CD4-positive, alpha-beta T cell treated with Interleukin-12 subunit alpha and Interleukin-12 subunit beta, for 1 hour (primary cell): Measurements from ENCODE around the gene PRAMEF13.
"Not testable (repeated sequence)": the region's sequence is repeated elsewhere in the genome, so short reads cannot be mapped to it uniquely, and the experiment has no call there.

Experiments used
- DNase-seq: peaks from one replicate; pipeline ENCODE4 v3.0.0-alpha.2; 2020

PRAMEF13 gene

GRCh38 chr1:13201309-13201708 is at the start of gene PRAMEF13:
PRAMEF13 (minus strand) TSS chr1:13201409; CDS start chr1:13199589, 1,820 bp downstream.
- not testable (repeated sequence) for DNase-seq

GRCh38 chr1:13247122-13247521 is 45.9 kb upstream of the PRAMEF13 start:
- not testable (repeated sequence) for DNase-seq

GRCh38 chr1:13246554-13246871 is 45.3 kb upstream of the PRAMEF13 start:
- DNase-seq = not testable (repeated sequence)

- not testable (repeated sequence) for DNase-seq
These were observed 44.8 kb upstream of the PRAMEF13 start for GRCh38 chr1:13245841-13246553.

DNA sequence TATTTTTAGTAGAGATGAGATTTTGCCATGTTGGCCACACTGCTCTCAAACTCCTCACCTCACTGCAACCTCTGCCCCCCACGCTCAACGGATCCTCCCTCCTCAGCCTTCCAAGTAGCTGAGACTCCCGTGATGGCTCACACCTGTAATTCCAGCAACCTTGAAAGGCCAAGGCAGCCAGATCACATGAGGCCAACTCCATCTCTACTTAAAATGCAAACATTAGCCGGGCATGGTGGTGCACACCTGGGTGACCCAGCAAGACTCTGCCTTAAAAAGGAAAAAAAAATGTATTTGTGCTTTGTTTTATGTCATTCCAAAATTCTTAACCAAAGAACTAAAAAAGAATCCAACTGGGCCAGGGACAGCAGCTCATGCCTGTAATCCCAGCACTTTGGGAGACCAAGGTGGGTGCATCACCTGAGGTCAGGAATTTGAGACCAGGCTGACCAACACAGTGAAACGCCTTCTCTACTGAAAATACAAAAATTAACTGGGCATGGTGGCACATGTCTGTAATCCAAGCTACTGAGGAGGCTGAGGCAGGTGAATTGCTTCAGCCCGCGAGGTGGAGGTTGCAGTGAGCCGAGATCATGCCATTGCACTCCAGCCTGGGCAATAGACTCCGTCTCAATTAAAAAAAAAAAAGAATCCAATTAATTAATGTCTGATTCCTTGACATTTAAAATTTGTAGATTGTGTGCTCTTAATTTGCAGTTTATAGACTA is 42.5 kb upstream of the PRAMEF13 start:
- not testable (repeated sequence) for DNase-seq

DNA sequence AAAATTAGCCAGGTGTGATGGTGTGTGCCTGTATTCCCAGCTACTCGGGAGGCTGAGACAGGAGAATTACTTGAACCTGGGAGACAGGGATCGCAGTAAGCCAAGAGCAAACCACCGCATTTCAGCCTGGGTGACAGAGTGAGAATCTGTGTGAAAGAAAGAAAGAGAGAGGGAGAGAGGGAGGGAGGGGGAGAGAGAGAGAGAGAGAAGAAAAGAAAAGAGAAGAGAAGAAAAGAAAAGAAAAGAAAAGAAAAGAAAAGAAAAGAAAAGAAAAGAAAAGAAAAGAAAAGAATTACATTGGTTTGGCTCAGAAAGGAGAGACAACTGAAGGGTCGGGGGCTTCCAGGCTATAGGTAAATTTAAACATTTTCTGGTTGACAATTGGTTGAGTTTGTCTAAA is 38.4 kb upstream of the PRAMEF13 start:
- DNase-seq = not testable (repeated sequence)

GRCh38 chr1:13237572-13237971 is 36.4 kb upstream of the PRAMEF13 start:
- DNase-seq = not testable (repeated sequence)

- DNase-seq = not testable (repeated sequence)
These were observed 32.8 kb upstream of the PRAMEF13 start for GRCh38 chr1:13234057-13234456.

DNA sequence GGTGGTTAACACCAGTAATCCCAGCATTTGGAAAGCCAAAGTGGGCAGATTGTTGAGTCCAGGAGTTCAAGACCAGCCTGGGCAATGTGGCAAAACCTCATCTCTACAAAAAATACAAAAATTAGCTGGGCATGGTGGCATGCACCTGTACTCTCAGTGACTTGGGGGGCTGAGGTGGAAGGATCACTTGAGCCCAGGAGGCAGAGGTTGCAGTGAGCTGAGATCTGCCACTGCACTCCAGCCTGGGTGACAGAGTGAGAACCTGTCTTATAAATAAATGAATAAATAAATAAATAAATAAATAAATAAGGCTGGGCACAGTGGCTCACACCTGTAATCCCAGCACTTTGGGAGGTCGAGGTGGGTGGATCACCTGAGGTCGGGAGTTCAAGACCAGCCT is 30.8 kb upstream of the PRAMEF13 start:
- not testable (repeated sequence) for DNase-seq

GRCh38 chr1:13231061-13231750 is 30.0 kb upstream of the PRAMEF13 start:
- not testable (repeated sequence) for DNase-seq

DNA sequence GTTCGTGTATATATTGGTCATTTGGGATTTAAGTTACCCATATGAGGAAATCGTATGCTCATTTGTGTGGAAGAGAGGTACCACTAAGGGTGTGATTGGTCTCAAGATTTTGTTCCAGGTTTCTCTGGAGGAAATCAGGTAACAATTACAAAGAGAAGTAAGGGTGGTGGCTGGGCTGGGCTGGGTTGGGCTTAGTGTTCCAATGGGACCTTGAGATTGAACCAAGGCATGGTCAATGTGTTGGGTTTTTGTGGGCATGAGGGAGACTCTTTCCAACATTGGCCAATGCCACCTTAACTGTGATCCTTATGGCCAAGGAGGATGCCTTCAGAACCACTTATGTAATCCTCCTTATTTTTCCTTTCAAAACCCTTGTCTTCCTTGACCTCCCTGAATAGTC is 29.4 kb upstream of the PRAMEF13 start:
- not testable (repeated sequence) for DNase-seq

GRCh38 chr1:13230096-13230495 is 28.9 kb upstream of the PRAMEF13 start:
- not testable (repeated sequence) for DNase-seq

- DNase-seq = peak; percentile 20
These were observed 27.2 kb upstream of the PRAMEF13 start for GRCh38 chr1:13228343-13228781.

DNA sequence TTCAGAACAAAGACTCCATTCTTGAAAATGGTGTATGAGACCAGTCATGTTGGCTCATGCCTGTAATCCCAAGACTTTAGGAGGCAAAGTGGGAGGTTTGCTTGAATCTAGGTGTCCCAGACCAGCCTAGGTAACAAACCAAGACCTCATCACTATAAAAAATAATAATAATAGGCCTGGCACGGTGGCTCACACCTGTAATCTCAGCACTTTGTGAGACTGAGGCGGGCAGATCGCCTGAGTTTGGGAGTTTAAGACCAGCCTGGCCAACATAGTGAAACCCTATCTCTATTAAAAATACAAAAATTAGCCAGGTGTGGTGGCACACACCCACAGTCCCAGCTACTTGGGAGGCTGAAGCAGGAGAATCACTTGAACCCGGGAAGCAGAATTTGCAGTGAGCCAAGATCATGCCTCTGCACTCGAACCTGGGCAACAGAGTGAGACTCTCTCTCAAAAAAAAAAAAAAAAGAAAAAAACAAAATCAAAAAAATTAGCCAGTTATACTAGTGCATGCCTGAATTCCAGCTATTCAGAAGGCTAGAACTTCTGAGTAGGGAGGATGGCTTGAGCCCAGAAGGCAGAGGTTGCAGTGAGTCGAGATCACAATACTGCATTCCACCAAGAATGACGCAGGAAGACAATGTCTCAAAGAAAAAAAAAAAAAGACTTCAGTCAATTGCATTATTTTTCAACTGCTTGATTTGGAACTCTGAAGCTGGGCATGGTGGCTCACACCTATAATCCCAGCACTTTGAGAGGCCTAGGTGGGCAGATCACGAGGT is 26.3 kb upstream of the PRAMEF13 start:
- DNase-seq = not testable (repeated sequence)

- DNase-seq = not testable (repeated sequence)
These were observed 24.5 kb upstream of the PRAMEF13 start, which contains the start of gene PRAMEF18 for GRCh38 chr1:13225675-13226204. PRAMEF18 (minus strand) TSS chr1:13226154; CDS start chr1:13226106, 48 bp downstream.

DNA sequence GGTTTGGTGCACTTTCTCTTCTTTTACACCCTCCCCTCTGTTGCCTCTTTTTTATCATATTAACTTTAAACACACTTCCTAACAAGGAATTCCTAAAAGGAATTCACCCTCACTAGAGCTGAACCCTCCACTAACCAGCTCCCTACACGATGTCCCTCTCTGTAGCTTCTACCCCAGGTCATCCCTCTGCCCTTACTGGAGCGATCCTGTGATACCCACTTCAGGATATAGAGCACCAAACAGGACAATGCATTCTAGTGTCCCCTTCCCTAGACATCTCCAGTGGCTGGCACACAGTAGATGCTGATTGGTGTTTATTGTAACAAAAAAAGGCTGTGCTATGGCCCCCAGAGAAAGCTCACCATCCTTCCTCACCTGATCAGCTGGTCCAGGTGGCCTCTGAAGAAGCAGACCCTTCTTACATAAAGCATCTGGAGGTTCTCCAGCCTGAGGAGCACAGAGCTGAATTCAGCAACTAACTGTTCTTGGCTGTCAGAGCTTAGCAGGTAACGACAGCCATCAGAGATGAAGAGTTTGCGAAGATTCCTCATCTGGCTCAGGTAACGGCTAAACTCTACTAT is 23.4 kb upstream of the PRAMEF13 start:
- DNase-seq = no peak

- DNase-seq = not testable (repeated sequence)
These were observed 21.6 kb upstream of the PRAMEF13 start for GRCh38 chr1:13222788-13223187.

DNA sequence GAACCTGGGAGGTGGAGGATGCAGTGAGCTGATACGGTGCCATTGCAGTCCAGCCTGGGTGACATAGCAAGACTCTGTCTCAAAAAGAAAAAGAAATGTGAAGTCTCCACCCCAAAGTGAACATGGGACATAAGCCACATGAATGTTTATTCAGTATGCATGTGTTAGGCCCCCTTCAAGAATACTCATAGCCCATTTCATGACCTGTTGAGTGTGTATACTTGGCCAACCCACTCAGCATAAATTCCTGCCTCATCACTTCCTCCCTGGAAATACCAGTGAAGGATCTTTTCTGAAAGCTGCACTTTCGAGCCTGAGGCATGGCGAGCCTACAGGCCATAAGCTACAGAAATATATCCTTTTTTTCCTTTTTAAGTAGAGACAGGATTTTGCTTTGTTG is 18.0 kb upstream of the PRAMEF13 start:
- DNase-seq = not testable (repeated sequence)

- DNase-seq = not testable (repeated sequence)
These were observed 15.4 kb upstream of the PRAMEF13 start for GRCh38 chr1:13216619-13217018.

- DNase-seq = not testable (repeated sequence)
These were observed 7.5 kb upstream of the PRAMEF13 start for GRCh38 chr1:13208712-13209111.

- DNase-seq = not testable (repeated sequence)
These were observed 29.7 kb downstream of the PRAMEF13 start, which contains the start of gene PRAMEF9 for GRCh38 chr1:13171548-13171947. PRAMEF9 (plus strand) TSS chr1:13171848; CDS start chr1:13175281, 3,433 bp downstream.

DNA sequence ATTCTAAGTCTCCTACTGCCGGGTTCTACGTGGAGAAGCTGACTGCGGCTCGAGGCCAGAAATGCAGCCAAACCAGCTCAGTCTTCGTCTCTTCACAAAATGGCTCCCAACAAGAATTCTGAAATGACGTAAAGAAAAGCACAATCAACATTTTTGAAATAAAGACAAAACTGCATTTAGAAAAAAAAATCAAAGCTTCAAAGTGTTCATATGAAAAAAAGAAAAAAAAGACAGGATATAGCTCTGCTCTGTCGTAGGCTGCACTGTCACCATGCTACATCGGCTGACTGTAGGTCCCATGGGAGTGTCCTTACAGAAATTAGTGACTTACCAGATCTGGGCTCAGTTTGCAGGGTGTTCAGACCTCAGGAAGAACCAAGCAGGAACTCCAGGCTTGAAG is 35.7 kb downstream of the PRAMEF13 start, which contains the start of gene HNRNPCL4:
TSS of gene HNRNPCL4 (minus strand) at position 101 of the 400 bp plus-strand sequence. CDS start 164 bp downstream, outside the sequence.
- DNase-seq = not testable (repeated sequence)
